ENCODE measurements around the gene ABCB8. TPM values are rescaled to one million over a fixed set of nuclear protein-coding genes. Genes with fewer than 3 reads are reported as not detected.
A peak's percentile ranks its signal among the peaks of the same experiment; 100 is the strongest.

ABCB8 gene
- total and polyA plus RNA-seq, 9 of the 15 experiments (the other 6 are each of a cell fraction or from before 2014, with no cell fraction given) = 7.6 to 106 (median 36.3) TPM

DNA sequence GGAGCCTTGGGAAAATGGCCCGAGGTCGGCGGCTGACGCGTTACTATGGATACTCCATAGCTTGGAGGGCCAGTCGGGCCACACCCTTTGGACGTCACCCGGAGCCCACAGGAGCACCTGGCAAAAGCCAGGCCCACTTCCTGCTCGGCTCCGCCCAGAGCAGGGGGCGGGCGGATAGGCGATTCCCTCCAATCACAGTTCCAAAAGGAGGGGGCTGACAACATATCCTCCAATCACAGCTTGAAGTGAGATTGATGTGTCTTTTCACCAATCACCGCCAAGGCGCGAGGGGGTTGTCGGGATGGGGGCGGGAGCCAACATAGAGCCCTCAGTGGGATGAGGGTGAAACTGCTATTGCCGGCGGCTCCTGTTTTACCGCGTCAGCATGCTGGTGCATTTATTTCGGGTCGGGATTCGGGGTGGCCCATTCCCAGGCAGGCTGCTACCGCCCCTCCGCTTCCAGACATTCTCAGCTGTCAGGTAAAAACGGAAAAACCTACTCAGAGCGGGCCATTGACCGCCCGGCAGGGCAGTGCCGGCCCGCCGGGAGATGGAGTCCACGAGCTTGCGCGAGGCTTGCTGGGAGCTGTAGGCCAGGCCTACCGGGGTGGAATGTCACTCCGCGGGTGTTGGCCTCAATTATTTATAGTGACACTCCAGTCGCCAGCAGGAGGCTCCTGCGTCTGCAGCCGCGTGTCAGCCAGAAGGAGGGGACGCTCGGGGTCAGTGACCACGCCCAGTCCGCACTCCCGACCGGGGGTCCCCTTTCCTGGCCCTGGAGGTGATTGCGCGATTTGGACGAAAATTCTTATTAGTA, at the start of gene ABCB8 (continued):
- TF ChIP-seq BRF2 (IDR thresholded peaks at IDR 0.05; ENCODE audit: borderline replicate concordance, insufficient read depth, insufficient read length) (no peak), KHSRP (IDR thresholded peaks at IDR 0.05) (no peak), MEF2A (IDR thresholded peaks at IDR 0.05; ENCODE audit: control insufficient read depth, low read depth, low read length) (peak; percentile 62; the same call in 1 of the 2 replicates), ZNF140 (CRISPR knock-in tag; IDR thresholded peaks at IDR 0.05) (no peak), ZC3H11A (IDR thresholded peaks at IDR 0.05; ENCODE audit: low read depth, low read length) (no peak; the same call in 1 of the 2 replicates), SIRT6 (IDR thresholded peaks at IDR 0.05; ENCODE audit: low read depth, low read length) (no peak), HDAC8 (tag; IDR thresholded peaks at IDR 0.05) (0 out of 2 replicates have a peak, but pooled peaks have one; percentile 75), ID3 (CRISPR knock-in tag; IDR thresholded peaks at IDR 0.05) (no peak), ID3 (tag; IDR thresholded peaks at IDR 0.05) (0 out of 2 replicates have a peak, but pooled peaks have one; percentile 57), SETDB1 (IDR thresholded peaks at IDR 0.05; ENCODE audit: low read length) (no peak), NR2C1 (IDR thresholded peaks at IDR 0.05) (peak; percentile 85), NR2C1 (tag; IDR thresholded peaks at IDR 0.05) (peak; percentile 91), ZNF121 (CRISPR knock-in tag; conservative IDR thresholded peaks at IDR 0.05) (no peak), COPS2 (conservative IDR thresholded peaks at IDR 0.05) (no peak), SPI1 (IDR thresholded peaks at IDR 0.05; ENCODE audit: borderline replicate concordance, low read depth, low read length) (peak; percentile 75; the same call in 1 of the 2 replicates), TAF1 (IDR thresholded peaks at IDR 0.05; ENCODE audit: control insufficient read depth, extremely low read depth, insufficient read depth, low read length, severe bottlenecking) (no peak), ZNF766 (CRISPR knock-in tag; conservative IDR thresholded peaks at IDR 0.05) (peak; percentile 93), ARID4B (CRISPR knock-in tag; IDR thresholded peaks at IDR 0.05) (peak; percentile 60), TFAP4 (CRISPR knock-in tag; IDR thresholded peaks at IDR 0.05; ENCODE audit: borderline replicate concordance) (peak; percentile 87), GTF2A2 (tag; IDR thresholded peaks at IDR 0.05) (no peak)
- TF ChIP-seq, protein P1, sequence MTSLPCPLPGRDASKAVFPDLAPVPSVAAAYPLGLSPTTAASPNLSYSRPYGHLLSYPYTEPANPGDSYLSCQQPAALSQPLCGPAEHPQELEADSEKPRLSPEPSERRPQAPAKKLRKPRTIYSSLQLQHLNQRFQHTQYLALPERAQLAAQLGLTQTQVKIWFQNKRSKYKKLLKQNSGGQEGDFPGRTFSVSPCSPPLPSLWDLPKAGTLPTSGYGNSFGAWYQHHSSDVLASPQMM (CRISPR knock-in tag; IDR thresholded peaks at IDR 0.05) = no peak

Measured in K562 (cell line).